SK-N-DZ (cell line): ENCODE results near the gene DLX5.

Experiments
- DNase-seq: peaks from one replicate; pipeline ENCODE4 v3.0.0-alpha.2; 2015; ENCODE audit warnings: low spot score

Gene DLX5

GRCh38 chr7:97006055-97006815 is 18.4 kb downstream of the DLX5 start:
- peak; percentile 78 for DNase-seq

DNA sequence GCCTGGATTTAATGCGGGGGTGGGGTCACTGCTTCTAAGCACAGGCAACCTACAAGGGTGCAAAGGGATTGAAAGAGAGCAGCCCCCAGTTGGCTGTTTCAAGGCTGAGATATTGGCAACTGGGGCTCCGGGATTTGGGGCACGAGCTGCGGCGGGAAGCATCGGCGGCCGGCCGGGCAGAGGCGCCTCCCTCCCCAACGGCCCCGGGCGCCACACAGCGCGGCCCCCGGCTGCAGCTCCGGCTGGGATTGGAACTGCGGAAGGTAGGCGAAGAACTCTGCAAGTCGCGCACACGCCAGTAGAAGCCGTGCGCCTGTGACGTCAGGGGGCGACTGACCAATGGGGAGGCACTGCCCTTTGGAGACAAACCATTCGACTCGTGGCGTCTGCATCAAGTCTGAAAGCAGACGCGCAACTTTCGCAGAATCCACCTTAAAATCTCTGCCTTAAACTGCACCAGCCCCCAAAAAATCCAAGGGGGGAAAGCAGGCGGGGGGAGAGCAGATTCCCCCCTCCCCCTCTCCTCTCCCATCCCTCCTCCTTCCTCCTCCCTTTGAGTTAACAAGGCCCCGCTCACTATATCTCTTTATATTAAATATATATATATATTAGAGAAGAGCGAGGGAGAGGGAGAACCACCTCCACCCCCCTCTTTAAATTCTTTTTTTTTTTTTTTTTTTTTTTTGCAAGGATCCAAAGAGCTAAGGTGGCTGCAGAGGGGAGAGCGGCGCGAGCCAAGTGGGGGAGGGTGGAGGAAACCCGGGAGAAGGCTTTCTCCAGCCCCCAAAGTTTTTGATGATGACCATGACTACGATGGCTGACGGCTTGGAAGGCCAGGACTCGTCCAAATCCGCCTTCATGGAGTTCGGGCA is 19.2 kb downstream of the DLX5 start, which contains the start of gene DLX6:
TSS of gene DLX6 (plus strand) at position 371 of the 872 bp plus-strand sequence. CDS start at position 796, 425 bp downstream.
- peak; percentile 98 for DNase-seq

DNA sequence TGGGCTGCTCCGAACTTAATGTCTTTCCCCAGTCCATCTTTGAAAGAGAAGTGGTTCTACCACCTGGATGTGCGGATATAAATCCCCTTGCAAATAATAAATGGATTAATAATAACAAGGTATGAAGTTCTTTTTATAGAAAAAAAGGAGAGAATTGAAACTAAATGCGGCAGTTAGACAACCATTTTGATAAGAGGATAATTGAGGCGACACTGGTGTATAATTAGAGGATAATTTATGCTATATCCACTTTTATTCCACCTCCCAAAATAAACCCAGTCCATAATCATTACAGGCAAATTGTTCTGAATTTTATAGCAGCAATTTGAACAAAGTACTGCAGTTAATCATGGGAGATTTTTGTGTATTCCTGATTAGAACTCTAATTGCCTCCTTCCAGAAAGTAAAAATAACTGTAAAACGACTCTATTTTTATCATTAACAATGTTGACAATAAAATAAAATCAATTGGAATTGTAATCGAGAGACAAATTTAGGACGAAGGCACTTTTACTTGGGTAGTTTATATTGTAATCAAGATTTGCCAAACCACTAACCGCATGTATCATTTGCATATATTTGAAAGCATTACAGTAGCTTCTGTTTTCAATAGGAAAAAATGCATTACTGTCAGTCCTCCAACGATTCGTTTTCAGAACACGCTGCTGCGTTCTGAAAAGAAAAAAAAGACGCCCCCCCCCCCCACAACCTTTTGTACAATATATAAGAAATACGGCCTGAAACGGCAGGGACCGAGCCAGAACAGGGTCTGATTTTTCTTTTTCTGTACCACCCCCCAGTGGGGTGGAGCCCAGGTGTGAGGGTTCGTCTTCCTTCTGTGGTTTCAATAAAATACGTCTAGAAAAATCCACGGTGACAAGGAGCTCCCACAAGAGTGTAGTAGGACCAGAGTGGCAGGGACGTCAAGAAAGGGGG is 20.1 kb downstream of the DLX5 start:
- DNase-seq = no peak

GRCh38 chr7:97003262-97004246 is 21.1 kb downstream of the DLX5 start:
- DNase-seq = no peak

DNA sequence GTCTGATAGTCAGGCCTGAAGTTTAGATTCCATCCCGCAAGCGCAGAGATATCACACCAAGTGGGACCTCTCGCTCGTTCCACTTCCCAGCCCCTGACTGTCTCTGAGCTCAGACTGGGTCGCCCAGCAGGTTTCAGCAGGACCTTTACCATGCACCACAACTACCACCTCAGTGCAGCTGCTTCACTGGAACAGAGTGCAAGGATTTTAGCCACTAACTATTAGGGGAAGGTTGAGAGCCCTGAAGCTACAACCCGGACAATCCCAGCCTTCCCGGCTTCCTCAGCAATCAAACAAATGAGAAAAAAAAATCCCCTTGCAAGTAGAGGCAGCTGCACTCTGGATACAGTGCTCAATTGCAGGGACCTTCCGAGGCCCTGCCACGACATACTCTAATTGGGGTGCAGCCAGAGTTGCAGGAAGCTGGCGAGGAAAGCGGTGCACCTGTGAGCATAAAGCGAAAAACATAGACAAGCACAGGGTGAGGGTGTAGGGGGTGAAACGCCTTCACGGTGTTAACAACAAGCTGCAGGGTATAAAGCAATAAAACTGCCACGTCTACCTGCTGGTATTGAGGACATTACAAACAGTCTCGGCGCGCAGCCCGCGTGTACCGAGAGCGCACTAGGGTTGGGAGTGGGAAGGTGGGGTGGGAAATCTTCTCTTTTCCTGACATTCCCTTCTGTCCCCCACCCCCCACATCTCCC is 21.9 kb downstream of the DLX5 start:
- DNase-seq = no peak

DNA sequence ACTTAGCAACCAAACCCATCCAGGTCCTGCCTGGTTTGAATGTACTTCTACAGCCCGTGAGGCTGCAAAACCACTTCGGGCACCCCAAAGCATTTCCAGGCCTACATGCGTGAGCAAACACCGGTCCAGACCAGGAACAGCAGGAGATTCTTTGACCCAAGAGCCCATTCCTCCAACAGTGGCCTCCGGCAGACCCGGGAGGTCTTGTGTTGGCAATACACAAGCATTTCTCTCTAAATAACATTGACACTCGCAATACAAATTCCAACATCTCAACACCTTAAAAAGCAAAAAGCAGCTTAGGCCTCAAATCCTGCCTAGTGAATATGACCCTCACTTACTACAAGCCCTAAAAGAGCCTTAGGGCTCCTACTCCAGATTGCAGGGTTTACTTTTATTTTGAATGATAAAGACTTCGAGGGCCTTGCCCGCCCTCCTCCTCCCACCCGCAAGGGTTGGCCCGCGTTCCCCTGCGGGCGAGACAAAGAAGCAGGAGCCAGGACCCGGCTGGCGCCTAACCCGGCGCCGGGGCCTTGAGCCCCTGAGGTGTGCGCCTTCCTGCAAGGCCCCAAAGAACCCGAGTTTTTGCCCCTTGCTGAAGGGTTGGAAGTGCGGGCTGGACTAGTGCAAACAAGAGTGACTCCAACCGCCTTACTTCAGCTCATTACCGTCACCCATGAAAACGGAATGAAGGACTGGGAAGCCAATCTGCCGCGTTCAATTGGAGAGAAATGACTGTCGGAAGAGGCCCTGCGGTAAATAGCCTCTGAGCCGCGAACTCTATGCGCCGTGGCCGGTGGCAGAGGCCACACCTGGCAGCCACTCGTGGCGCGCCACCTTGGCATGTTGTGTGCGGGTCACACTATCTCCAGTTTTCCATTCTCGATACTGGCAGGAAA is 22.7 kb downstream of the DLX5 start:
- no peak for DNase-seq

DNA sequence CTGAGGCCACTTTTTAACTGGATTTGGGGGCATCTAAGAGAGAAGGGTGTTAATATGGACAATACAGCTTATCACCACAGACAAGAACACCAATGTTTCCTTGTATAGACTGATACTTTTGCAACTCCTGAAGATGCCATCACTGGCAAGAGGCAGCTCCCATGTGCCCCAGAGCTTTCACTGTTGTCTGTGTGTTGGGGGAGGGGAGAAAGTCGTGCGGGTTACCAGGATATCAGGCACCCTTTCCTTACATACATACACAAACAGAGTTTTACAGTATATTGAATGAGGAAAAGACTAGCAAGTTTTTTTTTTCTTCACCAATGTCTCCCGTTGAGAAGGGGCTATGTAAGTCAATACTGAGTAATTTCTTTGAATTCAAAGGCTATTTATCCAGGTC is 23.4 kb downstream of the DLX5 start:
- DNase-seq = no peak

DNA sequence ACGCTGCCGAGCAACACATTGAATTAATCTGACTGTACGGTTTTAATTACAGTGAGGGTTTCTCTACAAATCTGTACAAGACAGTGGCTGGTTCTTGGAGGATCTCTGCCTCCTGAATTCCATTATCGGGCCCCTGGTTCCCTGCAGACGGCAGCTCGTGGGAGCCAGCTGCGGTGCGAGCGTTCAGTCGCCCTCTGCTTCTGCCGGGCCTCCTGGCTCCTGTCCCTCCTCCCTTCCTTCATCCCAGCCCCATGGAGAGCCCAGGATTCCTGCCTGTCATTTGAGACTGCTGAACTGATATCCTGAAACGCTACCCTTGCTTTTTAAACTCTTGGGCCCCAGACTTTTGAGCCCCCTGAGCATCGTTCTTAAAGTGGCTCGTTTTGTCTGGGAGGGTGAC is 25.9 kb downstream of the DLX5 start:
- DNase-seq = peak; percentile 50

DNA sequence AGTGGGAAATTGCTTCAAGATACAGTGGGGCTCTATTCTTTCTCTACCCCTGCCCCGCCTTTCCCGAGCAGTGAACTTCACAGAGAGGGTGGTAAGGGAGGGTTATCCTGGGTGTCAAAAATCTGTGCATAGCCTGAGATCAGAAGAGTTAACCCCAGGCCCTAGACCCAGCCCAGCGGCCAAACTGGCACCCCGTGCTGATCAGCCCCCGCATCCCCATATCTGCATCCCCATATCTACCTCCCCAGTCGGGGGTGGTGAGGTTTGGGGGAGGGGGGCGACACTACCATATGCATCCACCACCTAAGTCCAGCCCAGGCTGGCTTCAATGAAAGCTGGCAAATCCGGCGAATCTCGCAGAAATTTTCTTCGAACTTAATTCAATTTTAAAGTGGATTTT is 26.3 kb downstream of the DLX5 start:
- no peak for DNase-seq

DNA sequence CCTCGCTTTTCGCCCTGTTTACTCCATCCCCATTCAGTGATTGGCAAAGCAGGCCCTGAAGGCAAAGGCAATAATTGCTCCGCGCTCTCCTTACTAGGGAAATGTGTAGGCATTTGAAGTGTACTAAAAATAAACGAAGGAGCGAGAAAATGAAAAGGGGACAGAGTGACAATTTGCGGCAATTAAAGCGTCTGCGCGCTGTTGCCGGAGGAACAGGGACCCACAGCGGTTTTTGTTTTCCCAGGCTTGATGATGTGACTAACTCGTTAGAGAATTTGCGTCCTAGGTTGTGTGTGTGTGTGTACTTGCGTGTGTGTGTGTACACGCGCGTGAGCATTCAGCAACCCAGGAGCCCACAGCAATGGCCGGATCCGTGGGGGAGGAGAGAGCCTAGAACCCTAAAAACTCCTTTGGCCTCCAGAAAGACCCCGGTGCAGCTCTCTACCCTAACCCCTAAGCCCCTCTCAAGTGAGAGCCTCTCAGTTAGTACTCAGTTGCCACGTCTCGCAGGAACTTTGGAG is 27.1 kb downstream of the DLX5 start:
- no peak for DNase-seq

- DNase-seq = no peak
These were observed 27.6 kb downstream of the DLX5 start for GRCh38 chr7:96996958-96997511.

- DNase-seq = peak; percentile 26
These were observed 28.3 kb downstream of the DLX5 start for GRCh38 chr7:96996111-96996957.

DNA sequence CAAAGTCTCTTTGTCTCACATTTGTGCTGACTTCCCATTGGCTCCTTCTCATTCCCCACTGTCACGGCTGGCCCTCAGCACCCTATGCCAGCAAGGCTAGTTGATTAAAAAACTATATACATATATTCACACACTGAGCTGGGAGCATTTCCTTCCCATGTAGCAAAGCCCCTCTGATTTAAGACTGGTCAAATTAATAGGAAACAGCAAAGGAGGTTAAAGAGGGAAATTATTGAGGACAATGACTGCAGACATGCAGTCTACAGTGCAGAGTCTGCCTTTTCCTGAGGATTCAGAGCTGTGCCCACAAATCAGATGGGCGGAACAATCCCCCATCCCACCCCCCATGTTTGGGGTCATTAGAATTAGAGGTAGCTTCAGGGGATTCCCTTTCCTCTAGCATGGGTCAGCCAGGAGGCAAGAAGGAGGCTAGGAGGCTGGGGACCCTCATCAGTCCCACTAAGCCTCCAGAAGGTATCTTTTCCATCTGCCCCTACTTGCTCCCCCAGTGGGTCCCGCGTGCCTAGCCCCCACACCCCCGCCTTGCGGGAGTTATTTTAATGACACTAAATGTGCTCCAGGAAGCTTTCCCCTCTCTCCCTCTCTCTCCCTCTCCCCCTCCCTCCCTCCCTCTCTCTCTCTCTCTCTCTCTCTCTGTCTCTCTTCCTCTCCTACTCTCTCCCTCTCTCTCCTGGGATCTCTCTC is 29.1 kb downstream of the DLX5 start:
- no peak for DNase-seq

DNA sequence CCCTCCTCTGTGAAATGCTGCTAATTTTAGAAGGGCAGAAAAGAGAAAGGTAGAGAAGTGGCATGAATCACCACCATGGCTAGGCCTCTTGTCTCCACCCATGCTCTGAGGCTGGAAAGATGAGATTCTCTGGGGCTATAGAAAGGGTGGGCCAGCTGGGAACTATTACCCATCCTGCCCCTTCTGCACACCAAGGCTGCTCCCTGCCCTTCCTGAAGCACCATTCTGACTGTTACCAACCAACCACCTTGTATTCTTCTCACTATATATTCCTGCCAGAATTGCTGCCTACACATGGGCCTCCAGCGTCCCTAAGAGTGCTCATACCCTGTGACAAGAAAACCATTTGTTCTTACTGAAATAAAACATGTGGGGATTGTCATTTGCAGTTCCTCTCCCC is 30.7 kb downstream of the DLX5 start:
- DNase-seq = no peak

- no peak for DNase-seq
These were observed 31.4 kb downstream of the DLX5 start for GRCh38 chr7:96993094-96993865.
